SU-DHL-6 (cell line): ENCODE measurements around the gene C19orf33.

Experiments
- H2AFZ ChIP-seq: fragments of 200-600 bp; sonication (generic); 2 replicates; pipeline ENCODE4 v1.6.1; 2014; ENCODE audit warnings: low read depth, mild to moderate bottlenecking, moderate library complexity, mixed read lengths, antibody characterized with exemption, low read length; ENCODE audit not compliant: severe bottlenecking
- H3F3A ChIP-seq: fragments of 200-600 bp; shearing (Covaris generic); 2 replicates; pipeline ENCODE4 v1.6.0; 2016; ENCODE audit warnings: antibody characterized with exemption, mild to moderate bottlenecking; ENCODE audit not compliant: insufficient read depth
- H3K27ac ChIP-seq: fragments of 200-600 bp; sonication (generic); 2 replicates; pipeline ENCODE4 v1.5.1; 2016; ENCODE audit warnings: low read depth, mild to moderate bottlenecking, low read length, moderate library complexity, mixed read lengths
- H3K27me3 ChIP-seq: fragments of 200-600 bp; sonication (generic), shearing (Covaris generic); 2 replicates; pipeline ENCODE4 v1.6.0; 2014; ENCODE audit warnings: mild to moderate bottlenecking, low read length
- H3K36me3 ChIP-seq: fragments of 200-600 bp; sonication (generic); 2 replicates; pipeline ENCODE4 v1.6.1; 2014; ENCODE audit warnings: mild to moderate bottlenecking, low read length, mixed read lengths
- H3K4me2 ChIP-seq: fragments of 300-600, 200-600 bp; shearing (Covaris generic), sonication (generic); 2 replicates; pipeline ENCODE4 v1.6.0; 2014; ENCODE audit warnings: low read length, low read depth, mild to moderate bottlenecking; ENCODE audit not compliant: poor library complexity, severe bottlenecking
- H3K4me3 ChIP-seq: fragments of 200-600 bp; sonication (generic); 2 replicates; pipeline ENCODE4 v1.5.1; 2014; ENCODE audit warnings: antibody characterized with exemption, low read length, mild to moderate bottlenecking, mixed read lengths; ENCODE audit not compliant: insufficient read depth, poor library complexity, severe bottlenecking
- H3K79me2 ChIP-seq: fragments of 200-600 bp; sonication (generic); 2 replicates; pipeline ENCODE4 v1.6.1; 2014; ENCODE audit warnings: mild to moderate bottlenecking, low read length, moderate library complexity; ENCODE audit not compliant: insufficient read depth
- H3K9ac ChIP-seq: fragments of 200-600 bp; sonication (generic); 2 replicates; pipeline ENCODE4 v1.7.0; 2014; ENCODE audit warnings: mild to moderate bottlenecking, low read length
- H3K9me2 ChIP-seq: fragments of 200-600 bp; sonication (generic); replicated peaks from 2 replicates; pipeline ENCODE4 v1.6.1; 2014; ENCODE audit warnings: low read length; ENCODE audit not compliant: insufficient read depth
- H3K9me3 ChIP-seq: fragments of 200-600 bp; sonication (generic); 2 replicates; pipeline ENCODE4 v1.6.1; 2014; ENCODE audit warnings: low read length, mixed read lengths; ENCODE audit not compliant: insufficient read depth
- H4K20me1 ChIP-seq: fragments of 200-600 bp; sonication (generic); 2 replicates; pipeline ENCODE4 v1.6.1; 2014; ENCODE audit warnings: low read depth, mild to moderate bottlenecking, antibody characterized with exemption, low read length, moderate library complexity, mixed read lengths
- CTCF ChIP-seq: fragments of 200-600 bp; sonication (generic); IDR thresholded peaks from one replicate; pipeline ENCODE4 v1.5.1; 2017; ENCODE audit warnings: antibody characterized with exemption, mild to moderate bottlenecking, low read length, moderate library complexity; ENCODE audit not compliant: insufficient read depth, poor library complexity, severe bottlenecking
- EZH2phosphoT487 ChIP-seq: fragments of 200-600 bp; sonication (generic), shearing (Covaris generic); conservative IDR thresholded peaks from 2 replicates; pipeline ENCODE4 v1.6.1; 2018; ENCODE audit warnings: mild to moderate bottlenecking, antibody characterized with exemption, low read length, moderate library complexity, mixed read lengths

The C19orf33 gene

GRCh38 chr19:38277969-38278680 lies 25.9 kb upstream of the C19orf33 start:
- H2AFZ ChIP-seq, result no peak overlapping the region
- H3K36me3 ChIP-seq, result no peaks in the 10 kb centered on the region
- no peaks in the 10 kb centered on the region for H3K9me3 ChIP-seq
- no peak for TF ChIP-seq CTCF
- no peak for TF ChIP-seq EZH2phosphoT487
- no peaks in the 10 kb centered on the region for H4K20me1 ChIP-seq
- H3K9me2 ChIP-seq, result no peaks in the 10 kb centered on the region
- H3K4me3 ChIP-seq, result no peak overlapping the region
- no peak overlapping the region for H3K27ac ChIP-seq
- H3K79me2 ChIP-seq, result no peaks in the 10 kb centered on the region
- no peak overlapping the region for H3K4me2 ChIP-seq
- no peaks in the 10 kb centered on the region for H3K27me3 ChIP-seq
- no peaks in the 10 kb centered on the region for H3F3A ChIP-seq
- H3K9ac ChIP-seq, result no peak overlapping the region

GRCh38 chr19:38278751-38279150 lies 25.3 kb upstream of the C19orf33 start:
- Histone ChIP-seq H3K27me3 (no peaks in the 10 kb centered on the region), H3K4me3 (no peak overlapping the region), H3K9ac (no peak overlapping the region), H3K27ac (no peak overlapping the region), H4K20me1 (no peaks in the 10 kb centered on the region), H3K9me3 (no peaks in the 10 kb centered on the region), H3K4me2 (no peak overlapping the region), H3K79me2 (no peaks in the 10 kb centered on the region), H2AFZ (no peak overlapping the region), H3K9me2 (no peaks in the 10 kb centered on the region), H3F3A (no peaks in the 10 kb centered on the region), H3K36me3 (no peaks in the 10 kb centered on the region)
- TF ChIP-seq CTCF (no peak), EZH2phosphoT487 (no peak)

- Histone ChIP-seq H3K9ac (no peak overlapping the region), H3K36me3 (no peaks in the 10 kb centered on the region), H3K4me3 (no peak overlapping the region), H3K27me3 (no peaks in the 10 kb centered on the region), H3K9me3 (no peaks in the 10 kb centered on the region), H3K9me2 (no peaks in the 10 kb centered on the region), H3K4me2 (no peak overlapping the region), H3K79me2 (no peaks in the 10 kb centered on the region), H3F3A (no peaks in the 10 kb centered on the region), H3K27ac (no peak overlapping the region), H2AFZ (no peak overlapping the region), H4K20me1 (no peaks in the 10 kb centered on the region)
- TF ChIP-seq CTCF (no peak), EZH2phosphoT487 (no peak)
Observed at GRCh38 chr19:38280030-38280921, 23.8 kb upstream of the C19orf33 start.
